HG03060 (cell line): ENCODE data around the gene CMBL.
"Not testable (repeated sequence)": the region's sequence is repeated elsewhere in the genome, so short reads cannot be mapped to it uniquely, and the experiment has no call there.

Experiments
- ATAC-seq: cut with Tn5 transposase; IDR thresholded peaks from one replicate; pipeline ENCODE4 v1.9.1; 2021; ENCODE audit warnings: low read depth, moderate number of reproducible peaks; ENCODE audit not compliant: unreplicated experiment

The CMBL gene

DNA sequence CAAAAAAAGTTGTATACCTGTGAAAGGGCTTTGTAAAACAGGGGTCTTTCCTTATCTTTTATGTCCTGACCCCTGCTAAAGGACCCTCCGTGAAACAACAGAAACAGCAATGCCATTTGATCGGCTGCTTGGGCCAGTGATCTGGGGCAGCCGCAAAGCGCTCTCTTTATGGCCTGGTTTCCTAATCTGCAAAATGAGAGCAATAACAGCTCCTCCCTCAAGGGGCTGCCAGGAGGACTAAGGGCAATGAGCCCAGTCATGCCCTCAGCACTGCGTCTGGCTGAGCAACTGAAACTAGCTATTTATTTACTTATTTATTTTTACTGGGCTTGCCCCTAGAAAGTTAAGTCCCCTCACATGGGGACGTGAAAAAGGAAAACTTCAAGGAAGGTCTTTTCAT lies 18.3 kb downstream of the CMBL start:
- no peak for ATAC-seq

- peak; percentile 52 for ATAC-seq
These were observed 19.0 kb downstream of the CMBL start for GRCh38 chr5:10288592-10289219.

DNA sequence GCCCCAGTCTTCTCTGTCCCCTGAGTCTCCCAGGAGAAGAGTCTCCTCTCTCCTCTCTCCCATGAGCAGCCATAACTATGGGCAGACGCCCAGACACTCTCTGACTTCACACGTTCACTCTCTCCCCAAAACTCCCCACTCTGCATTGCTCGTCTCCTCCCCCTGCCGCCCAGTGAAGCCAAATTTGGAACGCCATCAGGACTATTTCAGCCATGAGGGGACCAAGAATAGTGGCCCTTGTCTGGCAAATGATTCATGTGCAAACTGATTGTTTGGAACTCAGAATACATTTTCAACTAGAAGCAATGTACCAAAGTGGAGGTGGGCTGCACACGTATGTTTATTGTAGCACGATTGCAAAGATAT lies 20.9 kb downstream of the CMBL start:
- no peak for ATAC-seq

DNA sequence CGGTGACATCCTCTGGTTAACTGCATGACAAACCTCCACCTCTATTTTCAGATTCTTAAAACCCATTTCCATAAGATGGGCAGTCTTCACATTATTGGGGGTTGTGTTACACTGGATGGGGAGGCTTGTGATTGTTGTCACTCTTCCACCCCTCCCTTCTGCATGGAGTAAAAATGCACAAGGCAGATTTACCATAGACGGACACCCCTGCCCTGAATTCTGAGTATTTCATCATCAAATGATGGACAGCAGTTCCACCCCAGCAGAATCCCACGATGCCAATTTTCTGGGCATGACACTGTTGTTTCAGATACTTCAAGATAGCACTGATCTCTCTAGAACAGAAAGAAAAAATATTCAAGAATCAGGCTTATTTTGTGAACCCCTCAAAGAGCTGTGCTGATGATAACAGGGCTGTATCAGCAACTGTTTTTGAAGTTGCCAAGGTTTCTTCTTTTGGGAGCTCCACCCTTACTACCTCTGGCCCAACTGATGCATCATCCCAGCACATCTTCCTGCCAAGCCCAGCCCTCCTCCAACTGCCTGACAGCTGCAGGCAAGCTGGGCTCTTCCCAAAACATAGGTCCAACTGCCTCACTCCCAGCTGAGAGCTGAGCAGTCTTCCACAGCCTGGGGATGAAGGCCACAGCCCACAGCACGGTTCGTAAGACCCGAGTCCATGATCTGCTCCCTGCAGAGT lies 21.4 kb downstream of the CMBL start:
- no peak for ATAC-seq

- not testable (repeated sequence) for ATAC-seq
These were observed 22.3 kb downstream of the CMBL start for GRCh38 chr5:10285362-10285761.

DNA sequence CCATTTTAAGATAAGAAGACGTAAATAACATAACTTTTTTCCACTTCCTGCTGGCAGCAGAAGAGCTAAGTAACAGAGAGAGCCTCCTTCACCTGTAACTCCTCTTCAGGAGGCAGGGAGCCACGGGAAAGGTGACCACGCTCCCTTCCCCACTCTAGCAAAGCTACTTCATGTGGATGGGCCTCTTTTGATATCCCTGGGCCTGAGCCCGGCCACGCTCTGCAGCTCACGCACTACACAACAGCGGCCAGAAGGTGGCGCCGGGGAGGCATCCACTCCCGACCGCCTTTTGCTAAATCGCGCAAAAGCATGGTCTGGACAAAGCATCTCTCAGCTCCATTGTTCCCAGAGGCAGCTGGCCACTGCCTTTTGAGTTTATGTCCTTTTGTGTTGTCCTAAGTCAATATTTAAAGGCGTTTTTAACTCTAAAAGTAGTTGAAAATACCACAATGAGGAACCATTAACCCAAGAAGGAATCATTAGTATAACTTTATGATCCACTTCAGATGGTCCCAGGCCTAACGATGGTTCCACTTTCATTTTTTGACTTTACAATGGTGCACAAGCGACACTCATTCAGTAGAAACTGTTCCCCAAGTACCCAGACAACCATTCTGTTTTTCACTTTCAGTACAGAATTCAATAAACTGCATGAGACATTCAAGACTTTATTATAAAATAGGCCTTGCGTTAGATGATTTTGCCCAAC lies 23.6 kb downstream of the CMBL start:
- peak; percentile 80 for ATAC-seq

DNA sequence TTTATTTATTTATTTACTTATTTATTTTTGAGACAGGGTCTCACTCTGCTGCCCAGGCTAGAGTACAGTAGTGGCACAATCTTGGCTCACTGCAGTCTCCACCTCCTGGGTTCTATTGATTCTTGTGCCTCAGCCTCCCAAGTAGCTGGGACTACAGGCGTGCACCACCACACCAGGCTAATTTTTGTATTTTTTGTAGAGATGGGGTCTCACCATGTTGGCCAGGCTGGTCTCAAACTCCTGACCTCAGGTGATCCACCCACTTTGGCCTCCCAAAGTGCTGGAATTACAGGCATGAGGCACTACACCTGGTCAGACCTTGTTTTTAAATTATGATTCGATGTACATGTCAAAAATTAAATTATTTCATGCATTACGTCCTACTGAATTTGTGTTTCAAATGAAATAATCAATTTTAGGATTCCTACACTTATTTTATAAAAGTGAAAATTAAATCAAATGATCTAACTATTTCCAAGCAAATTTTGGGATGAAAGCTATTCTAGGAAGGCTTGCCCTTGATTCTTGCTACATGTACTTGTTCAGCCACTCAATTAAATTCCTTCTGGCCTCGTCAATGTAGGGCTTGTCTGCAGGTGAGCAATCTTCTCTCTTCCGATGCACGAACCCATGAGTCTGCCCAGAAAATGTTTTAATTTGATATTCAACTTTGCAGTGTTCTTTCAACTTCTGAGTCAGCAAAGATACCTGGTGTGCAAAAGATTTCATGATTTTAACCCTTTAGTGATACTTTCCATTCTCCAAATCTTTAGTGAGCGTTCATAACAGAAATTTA lies 27.6 kb downstream of the CMBL start:
- no peak for ATAC-seq

- no peak for ATAC-seq
These were observed 28.4 kb downstream of the CMBL start for GRCh38 chr5:10279328-10279727.

- ATAC-seq = no peak
These were observed 28.9 kb downstream of the CMBL start for GRCh38 chr5:10278658-10279279.

DNA sequence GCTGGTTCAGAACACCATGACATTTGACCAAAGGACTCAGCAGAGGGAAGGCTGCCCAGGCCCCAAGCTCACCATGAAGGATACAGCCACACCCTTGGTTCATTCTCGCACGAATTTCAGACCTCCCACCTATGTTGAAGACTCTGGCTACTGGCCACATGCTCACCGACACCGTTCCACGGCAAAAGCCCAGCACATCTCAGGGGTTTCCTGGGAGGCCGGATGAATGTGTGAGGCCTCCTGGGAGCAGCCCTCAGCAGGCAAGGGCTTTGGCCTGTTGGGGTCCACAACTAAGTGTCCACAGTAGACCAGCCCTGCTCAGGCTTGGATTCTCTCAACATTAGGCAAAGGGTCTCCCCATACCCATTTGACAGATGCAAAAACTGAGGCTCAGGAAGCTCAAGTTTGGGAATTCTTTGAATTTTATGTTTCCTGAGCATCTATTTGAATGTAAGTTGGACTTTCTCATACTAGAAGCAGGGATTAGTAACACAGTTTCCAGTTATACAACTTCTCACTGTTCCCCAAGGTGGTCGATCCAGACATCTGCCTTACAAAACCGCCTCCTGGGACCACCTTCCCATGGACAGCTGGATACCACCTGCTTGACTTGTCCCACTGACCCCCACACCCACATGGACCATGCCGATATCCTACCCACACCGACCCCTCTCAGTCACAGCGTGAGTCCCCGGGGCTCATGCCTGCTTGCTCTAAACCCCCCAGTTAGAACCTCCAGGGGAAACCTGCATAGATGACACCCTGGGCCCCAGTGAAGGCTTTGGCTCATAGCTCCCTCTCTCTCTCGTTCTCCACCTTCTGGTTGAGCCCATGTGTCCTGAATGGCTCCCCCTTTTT lies 29.7 kb downstream of the CMBL start:
- no peak for ATAC-seq

- no peak for ATAC-seq
These were observed 31.0 kb downstream of the CMBL start for GRCh38 chr5:10276691-10277090.

DNA sequence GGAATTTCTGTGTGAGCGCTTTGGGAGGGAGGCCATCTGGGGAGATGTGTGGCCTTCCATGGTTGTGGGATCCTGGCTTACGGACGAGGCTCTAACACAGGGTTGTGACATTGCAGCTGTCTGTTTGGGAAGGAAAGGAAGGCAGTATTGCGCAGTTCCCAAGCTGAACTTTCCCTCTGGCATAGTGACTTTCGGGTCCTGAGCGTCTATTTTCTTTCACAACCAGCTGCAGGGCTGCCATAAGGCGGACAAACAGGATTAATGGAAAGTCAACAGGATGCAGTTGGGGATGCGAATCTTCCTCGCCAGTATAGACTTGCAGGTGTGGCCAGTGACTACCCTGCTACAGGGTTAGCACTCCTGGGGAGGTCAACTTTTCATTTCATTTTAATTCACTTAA lies 31.7 kb downstream of the CMBL start:
- no peak for ATAC-seq

DNA sequence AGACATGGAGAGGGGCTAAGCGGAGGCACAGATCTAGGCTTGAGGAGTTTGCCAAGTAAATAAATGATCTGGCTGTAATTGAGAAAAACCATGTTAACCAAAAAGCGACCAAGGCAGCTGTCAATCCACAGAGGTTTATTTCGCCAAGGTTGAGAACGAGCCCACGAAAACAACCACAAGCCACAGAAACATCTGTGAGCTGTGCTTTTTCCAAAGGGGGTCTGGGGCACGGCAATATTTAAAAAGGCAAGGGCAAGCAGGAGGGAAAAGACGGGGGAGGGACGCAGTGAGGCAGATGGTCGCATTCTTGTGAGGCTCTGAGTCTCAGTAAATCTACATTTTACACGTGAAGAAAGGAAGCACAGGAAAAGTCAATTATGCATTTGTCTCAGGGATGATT lies 32.2 kb downstream of the CMBL start:
- no peak for ATAC-seq

DNA sequence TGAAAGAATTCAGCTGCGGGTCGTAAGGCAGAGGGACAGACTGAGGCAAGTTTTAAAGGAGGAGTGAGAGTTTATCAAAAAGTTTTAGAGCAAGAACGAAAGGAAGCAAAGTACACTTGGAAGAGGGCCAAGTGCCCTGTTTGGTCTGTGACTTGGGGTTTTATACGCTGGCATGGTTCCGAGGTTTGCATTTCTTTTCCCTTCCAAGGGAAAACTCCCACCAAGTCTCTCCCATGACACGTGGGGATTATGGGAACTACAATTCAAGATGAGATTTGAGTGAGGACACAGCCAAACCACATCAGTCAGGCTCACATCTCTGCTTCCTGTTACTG lies 34.9 kb downstream of the CMBL start:
- not testable (repeated sequence) for ATAC-seq

DNA sequence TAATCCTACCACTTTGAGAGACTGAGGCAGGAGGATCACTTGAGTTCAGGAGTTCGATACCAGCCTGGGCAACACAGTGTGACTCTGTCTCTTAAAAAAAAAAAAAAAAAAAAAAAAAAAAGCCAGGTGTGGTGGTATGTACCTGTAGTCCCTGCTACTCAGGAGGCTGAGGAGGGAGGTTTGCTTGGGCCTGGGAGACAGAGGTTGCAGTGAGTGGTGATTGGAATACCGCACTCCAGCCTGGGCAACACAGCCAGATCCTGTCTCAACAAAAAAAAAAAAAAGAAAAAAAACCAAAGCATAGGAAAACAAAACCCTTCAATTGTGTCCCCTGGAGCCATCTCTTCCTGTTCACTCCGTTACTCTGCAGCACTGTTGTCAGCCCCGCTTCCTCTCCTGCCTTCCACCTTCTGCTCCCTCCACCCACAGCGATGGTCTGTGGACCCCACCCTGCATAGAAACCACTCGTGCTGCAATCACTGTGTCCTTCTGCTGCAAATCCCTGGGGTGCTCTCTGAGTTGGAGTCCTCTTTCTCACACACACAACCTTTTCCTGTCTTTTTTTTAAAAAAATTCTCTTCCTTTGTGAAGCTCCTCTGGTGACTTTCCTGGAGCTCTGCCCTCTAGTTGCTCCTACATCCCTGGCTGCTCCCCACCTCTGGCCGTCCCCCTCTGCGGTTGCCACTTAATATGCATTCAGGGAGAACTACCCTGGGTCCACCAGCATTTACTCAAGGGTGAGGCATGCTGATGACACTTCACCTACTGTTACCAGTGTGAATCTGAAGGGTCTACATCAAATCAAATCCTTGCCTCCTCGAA lies 35.4 kb downstream of the CMBL start:
- no peak for ATAC-seq

DNA sequence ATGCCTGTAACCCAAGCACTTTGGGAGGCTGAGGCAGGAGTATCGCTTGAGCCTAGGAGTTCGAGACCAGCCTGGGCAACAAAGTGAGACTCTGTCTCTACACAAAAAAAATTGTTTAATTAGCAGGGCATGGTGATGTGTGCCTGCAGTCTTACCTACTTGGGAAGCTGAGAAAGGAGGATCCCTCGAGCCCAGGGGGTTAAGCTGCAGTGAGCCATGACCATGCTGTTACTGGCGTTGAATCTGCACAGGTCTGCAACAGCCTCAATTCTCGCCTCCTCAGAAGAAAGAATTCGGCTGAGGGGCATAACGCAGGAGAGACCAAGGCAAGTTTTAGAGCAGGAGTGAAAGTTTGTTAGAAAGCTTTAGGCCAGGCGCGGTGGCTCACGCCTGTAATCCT lies 39.6 kb downstream of the CMBL start:
- ATAC-seq = no peak

DNA sequence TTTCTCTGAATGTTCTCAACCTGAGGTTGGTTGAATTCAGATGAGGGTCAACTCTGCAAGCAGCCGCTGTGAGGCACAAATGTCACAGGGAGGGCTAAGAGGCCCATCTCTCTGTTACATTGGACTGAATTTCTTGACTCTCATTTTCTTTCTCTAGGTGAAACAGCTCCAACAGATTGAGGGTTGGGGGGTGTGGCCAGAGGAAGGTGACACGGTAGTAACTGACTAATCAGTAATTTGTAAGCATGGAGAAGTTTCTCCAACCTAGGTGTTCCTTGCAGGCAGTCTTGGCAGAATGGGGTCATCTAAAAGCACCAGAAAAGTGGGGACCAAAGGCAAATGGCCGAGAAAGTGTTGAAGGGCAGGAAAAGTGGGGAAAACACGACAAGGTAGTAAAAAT lies 40.9 kb downstream of the CMBL start:
- ATAC-seq = no peak

GRCh38 chr5:10266137-10266536 lies 41.6 kb downstream of the CMBL start:
- ATAC-seq = no peak
